ENCODE measurements around the gene RPAP3. TPM values are rescaled to one million over a fixed set of nuclear protein-coding genes. Genes with fewer than 3 reads are reported as not detected.

RPAP3 gene
- polyA plus RNA-seq, 1 experiment = 28.2 TPM

- TF ChIP-seq, protein P1, sequence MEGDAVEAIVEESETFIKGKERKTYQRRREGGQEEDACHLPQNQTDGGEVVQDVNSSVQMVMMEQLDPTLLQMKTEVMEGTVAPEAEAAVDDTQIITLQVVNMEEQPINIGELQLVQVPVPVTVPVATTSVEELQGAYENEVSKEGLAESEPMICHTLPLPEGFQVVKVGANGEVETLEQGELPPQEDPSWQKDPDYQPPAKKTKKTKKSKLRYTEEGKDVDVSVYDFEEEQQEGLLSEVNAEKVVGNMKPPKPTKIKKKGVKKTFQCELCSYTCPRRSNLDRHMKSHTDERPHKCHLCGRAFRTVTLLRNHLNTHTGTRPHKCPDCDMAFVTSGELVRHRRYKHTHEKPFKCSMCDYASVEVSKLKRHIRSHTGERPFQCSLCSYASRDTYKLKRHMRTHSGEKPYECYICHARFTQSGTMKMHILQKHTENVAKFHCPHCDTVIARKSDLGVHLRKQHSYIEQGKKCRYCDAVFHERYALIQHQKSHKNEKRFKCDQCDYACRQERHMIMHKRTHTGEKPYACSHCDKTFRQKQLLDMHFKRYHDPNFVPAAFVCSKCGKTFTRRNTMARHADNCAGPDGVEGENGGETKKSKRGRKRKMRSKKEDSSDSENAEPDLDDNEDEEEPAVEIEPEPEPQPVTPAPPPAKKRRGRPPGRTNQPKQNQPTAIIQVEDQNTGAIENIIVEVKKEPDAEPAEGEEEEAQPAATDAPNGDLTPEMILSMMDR (IDR thresholded peaks at IDR 0.05; ENCODE audit: low read depth, low read length) = no peak
- no peak overlapping the region for H3K27ac ChIP-seq (ENCODE audit: low read depth, low read length)
- POLR2A ChIA-PET = interaction anchor here (0.6 to 1.8 kb wide), 2 partner anchors 16 to 93 kb away, joined by 3 to 5 read pairs; no protein-coding TSS in a partner anchor
- no peaks in the 10 kb centered on the region for H3K27me3 ChIP-seq (ENCODE audit: control insufficient read depth, insufficient read depth, low read length)
- no peak overlapping the region for H3K4me3 ChIP-seq (ENCODE audit: low read depth, low read length)
- no peak for DNase-seq (ENCODE audit: low read depth, low spot score)
- no peaks in the 10 kb centered on the region for H3K9me3 ChIP-seq (ENCODE audit: control insufficient read depth, insufficient read depth, low read length)
- CTCF ChIA-PET = interaction anchor here (13.2 kb wide), 1 partner anchor 10 kb away, joined by 116 read pairs; no protein-coding TSS in a partner anchor
Observed at GRCh38 chr12:47752552-47752951, 46.7 kb upstream of the RPAP3 start.

GRCh38 chr12:47752121-47752520 lies 46.3 kb upstream of the RPAP3 start:
- H3K9me3 ChIP-seq (ENCODE audit: control insufficient read depth, insufficient read depth, low read length) = no peaks in the 10 kb centered on the region
- TF ChIP-seq, protein P1 (IDR thresholded peaks at IDR 0.05; ENCODE audit: low read depth, low read length) = no peak
- POLR2A ChIA-PET = interaction anchor here (0.6 to 1.8 kb wide), 2 partner anchors 16 to 93 kb away, joined by 3 to 5 read pairs; no protein-coding TSS in a partner anchor
- no peak overlapping the region for H3K27ac ChIP-seq (ENCODE audit: low read depth, low read length)
- CTCF ChIA-PET = interaction anchor here (13.2 kb wide), 1 partner anchor 9 kb away, joined by 116 read pairs; no protein-coding TSS in a partner anchor
- no peaks in the 10 kb centered on the region for H3K27me3 ChIP-seq (ENCODE audit: control insufficient read depth, insufficient read depth, low read length)
- DNase-seq (ENCODE audit: low read depth, low spot score) = no peak
- no peak overlapping the region for H3K4me3 ChIP-seq (ENCODE audit: low read depth, low read length)

- ChIA-PET CTCF (interaction anchor here (13.2 kb wide), 1 partner anchor 9 kb away, joined by 116 read pairs; no protein-coding TSS in a partner anchor), POLR2A (interaction anchor here (1.8 kb wide), 1 partner anchor 17 kb away, joined by 5 read pairs; no protein-coding TSS in a partner anchor)
- no peaks in the 10 kb centered on the region for H3K9me3 ChIP-seq (ENCODE audit: control insufficient read depth, insufficient read depth, low read length)
- H3K27ac ChIP-seq (ENCODE audit: low read depth, low read length) = no peak overlapping the region
- no peak for DNase-seq (ENCODE audit: low read depth, low spot score)
- TF ChIP-seq, protein P1 (IDR thresholded peaks at IDR 0.05; ENCODE audit: low read depth, low read length) = no peak
- no peak overlapping the region for H3K4me3 ChIP-seq (ENCODE audit: low read depth, low read length)
- peaks cover 4% of the 10 kb centered on the region for H3K27me3 ChIP-seq (ENCODE audit: control insufficient read depth, insufficient read depth, low read length)
Observed at GRCh38 chr12:47751561-47751960, 45.7 kb upstream of the RPAP3 start.

GRCh38 chr12:47750916-47751470 lies 45.2 kb upstream of the RPAP3 start:
- no peak for DNase-seq (ENCODE audit: low read depth, low spot score)
- H3K9me3 ChIP-seq (ENCODE audit: control insufficient read depth, insufficient read depth, low read length) = no peaks in the 10 kb centered on the region
- ChIA-PET POLR2A (interaction anchor here (1.8 kb wide), 1 partner anchor 17 kb away, joined by 5 read pairs; no protein-coding TSS in a partner anchor), CTCF (interaction anchor here (13.2 kb wide), 1 partner anchor 8 kb away, joined by 116 read pairs; no protein-coding TSS in a partner anchor)
- TF ChIP-seq, protein P1 (IDR thresholded peaks at IDR 0.05; ENCODE audit: low read depth, low read length) = no peak
- H3K4me3 ChIP-seq (ENCODE audit: low read depth, low read length) = no peak overlapping the region
- H3K27me3 ChIP-seq (ENCODE audit: control insufficient read depth, insufficient read depth, low read length) = peaks cover 8% of the 10 kb centered on the region
- H3K27ac ChIP-seq (ENCODE audit: low read depth, low read length) = no peak overlapping the region

- no peak overlapping the region for H3K4me3 ChIP-seq (ENCODE audit: low read depth, low read length)
- TF ChIP-seq, protein P1 (IDR thresholded peaks at IDR 0.05; ENCODE audit: low read depth, low read length) = no peak
- peaks cover 15% of the 10 kb centered on the region for H3K27me3 ChIP-seq (ENCODE audit: control insufficient read depth, insufficient read depth, low read length)
- ChIA-PET CTCF (interaction anchor here (1.0 kb wide), 1 partner anchor 8 kb away, joined by 5 read pairs; no protein-coding TSS in a partner anchor), POLR2A (no interaction called here)
- no peaks in the 10 kb centered on the region for H3K9me3 ChIP-seq (ENCODE audit: control insufficient read depth, insufficient read depth, low read length)
- no peak overlapping the region for H3K27ac ChIP-seq (ENCODE audit: low read depth, low read length)
- no peak for DNase-seq (ENCODE audit: low read depth, low spot score)
Observed at GRCh38 chr12:47750229-47750798, 44.5 kb upstream of the RPAP3 start.

All from AG04450 (cell line).